Islet of Langerhans (tissue), 1 donor: Measurements from ENCODE around the gene EBLN2.

Experiments
- FAIRE-seq: peaks from one replicate; lab custom pipeline; 2011; peaks lifted over from hg19 to GRCh38; lab: Jason Lieb, UNC

The EBLN2 gene

DNA sequence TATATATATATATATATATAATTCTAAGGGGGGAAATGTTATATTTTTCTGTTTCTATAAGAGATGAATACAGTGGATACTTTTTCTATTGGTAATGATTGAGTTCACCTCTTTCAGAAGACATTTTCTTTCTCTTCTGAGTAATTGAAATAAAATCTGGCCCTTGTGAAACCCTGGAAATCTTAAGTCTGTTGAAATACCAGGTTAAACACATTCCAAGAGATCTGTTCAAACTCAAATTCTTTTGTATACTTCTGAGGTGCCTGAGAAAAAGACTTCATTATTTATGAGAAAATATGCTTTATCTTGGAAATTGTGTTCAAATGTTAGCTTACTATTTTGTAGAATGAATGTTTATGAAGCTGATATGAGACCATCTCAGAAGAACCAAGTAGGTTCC is 4.8 kb downstream of the EBLN2 start:
- FAIRE-seq, result peak; percentile 93

DNA sequence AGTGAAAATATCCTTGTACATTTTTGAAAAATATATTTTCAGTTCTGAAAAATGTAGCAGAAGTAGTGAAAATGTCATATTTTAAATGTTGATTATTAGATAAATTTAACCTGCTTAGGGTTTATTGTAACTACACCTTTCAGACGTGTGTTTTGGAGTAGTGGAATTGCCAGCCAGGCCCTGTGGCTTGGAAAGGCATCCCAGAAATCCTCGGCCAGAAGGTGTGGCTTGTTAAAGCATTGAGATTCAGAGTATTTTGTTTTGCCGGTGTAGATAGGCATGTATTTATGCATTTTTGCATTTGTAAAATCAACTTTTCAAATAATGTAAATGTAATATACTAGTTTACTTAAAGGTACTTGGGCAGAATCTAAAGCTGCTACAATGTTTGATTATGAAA is 7.0 kb downstream of the EBLN2 start:
- no peak for FAIRE-seq

DNA sequence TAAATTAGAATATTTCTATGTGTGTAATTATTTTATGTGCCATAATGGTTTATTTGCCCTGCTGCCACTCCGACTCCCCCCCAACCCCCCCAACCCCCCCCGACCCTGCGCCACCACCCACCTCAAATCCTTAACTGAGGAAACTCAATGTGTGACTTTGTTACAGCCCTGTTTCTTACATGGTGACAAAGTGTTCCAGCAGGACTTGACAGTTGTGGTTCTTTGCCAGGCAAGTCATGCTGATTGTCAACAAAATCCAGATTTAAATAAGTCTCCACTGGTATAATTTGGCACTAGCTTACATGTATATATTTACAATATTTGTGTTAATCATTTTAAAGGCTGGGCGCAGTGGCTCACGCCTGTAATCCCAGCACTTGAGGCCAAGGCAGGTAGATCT is 7.7 kb downstream of the EBLN2 start:
- no peak for FAIRE-seq

- no peak for FAIRE-seq
These were observed 8.5 kb downstream of the EBLN2 start for GRCh38 chr3:73069775-73070444.

DNA sequence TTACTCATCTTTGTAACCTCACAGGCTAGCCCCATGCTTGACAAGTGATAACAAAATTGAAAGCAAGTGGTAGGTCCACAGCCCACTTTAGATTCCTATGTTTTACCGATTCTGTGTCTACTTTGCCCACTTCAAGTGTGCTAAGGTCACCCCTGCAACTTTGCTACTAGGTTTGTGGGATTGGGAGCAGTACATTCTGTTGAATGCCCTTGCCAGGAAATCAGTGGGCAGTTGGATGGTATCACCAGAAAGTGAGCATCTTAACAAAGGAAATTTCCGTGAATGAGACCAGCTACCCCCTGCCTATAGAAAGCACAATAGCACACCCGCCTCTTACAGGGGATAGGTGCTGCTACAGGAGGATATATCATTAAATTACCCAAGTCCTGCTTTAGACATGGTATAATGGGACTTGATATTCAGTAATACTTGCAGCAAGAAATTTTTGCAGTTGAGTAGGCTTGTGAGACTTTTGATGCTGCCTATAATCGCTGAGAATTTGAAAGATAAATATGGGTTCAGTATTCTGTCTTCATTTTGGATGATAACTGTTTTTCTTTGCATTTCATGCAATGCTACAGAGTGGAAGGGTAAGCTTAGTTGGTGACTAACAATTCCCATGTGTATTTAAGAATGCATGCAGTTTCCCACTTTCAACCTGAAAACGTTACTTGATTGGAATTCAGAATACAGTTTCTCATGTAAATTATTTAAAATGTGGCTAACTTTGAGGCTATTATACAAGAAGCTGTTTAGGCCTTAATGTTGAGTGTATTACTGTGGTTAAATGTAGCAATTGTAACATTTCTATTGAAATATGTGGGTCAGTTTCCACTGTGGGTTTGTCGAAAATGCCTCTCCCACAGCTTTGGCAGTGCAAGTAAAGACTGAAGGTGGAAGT is 9.5 kb downstream of the EBLN2 start:
- no peak for FAIRE-seq

DNA sequence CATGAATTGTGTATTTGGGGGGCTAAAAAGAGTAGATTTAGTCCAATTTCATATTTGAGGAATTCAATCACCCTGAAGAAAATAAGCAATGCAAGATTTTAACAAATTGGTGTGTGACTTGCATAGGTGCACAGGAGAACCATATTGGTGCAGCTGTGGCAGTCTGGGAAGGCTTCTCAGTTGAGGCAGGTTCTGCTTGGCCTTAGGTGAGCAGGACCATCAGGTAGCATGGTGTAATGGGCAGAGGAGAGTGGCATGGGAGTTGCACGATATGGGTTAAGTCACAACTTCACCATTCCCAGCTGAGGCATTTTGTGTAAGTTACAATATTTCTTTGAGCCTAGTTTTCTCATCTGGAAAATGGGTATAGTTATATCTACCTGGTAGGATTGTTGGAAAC is 10.5 kb downstream of the EBLN2 start:
- FAIRE-seq, result no peak

- no peak for FAIRE-seq
These were observed 11.2 kb downstream of the EBLN2 start for GRCh38 chr3:73072634-73073033.

DNA sequence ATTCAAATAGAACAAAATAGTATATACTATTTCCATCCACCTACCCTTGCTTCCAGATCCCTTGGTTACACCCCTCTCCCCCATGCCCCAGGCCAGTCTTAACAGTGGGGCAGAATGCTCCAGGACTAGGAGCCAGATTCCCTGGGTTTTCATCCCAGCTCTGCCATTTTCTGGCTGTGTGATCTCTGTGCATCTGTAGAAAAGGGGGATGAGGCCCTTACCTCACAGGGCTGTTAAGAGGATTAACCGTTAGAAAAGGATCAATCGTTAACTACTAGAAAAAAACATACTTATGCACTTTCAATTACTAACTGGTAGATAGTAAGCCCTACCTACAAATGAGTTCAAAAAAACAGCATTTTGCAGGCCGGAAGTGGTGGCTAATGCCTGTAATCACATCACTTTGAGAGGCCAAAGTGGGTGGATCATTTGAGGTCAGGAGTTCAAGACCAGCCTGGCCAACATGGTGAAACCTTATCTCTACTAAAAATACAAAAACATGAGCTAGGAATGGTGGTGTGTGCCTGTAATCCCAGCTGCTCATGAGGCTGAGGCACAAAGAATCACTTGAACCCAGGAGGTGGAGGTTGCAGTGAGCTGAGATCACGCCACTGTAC is 11.7 kb downstream of the EBLN2 start:
- no peak for FAIRE-seq

GRCh38 chr3:73074781-73075180 is 13.3 kb downstream of the EBLN2 start:
- no peak for FAIRE-seq

- FAIRE-seq, result no peak
These were observed 18.9 kb downstream of the EBLN2 start for GRCh38 chr3:73080216-73080966.

DNA sequence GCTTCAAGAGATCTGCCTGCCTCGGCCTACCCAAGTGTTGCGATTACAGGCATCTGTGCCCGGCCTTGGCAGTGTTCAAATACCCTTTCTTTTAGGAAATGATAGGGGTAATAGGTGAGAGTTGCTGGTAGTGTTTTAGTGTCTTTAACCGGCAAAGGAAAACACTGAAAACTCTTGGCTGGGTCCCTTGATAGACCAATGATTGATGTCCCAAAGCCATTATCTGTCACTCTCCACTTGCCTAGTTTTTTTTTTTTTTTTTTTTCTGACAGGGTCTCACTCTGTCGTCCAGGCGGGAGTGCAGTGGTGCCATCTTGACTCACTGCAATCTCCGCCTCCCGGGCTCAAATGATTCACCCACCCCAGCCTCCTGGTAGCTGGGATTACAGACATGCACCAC is 19.7 kb downstream of the EBLN2 start:
- no peak for FAIRE-seq

GRCh38 chr3:73084170-73084569 is 22.7 kb downstream of the EBLN2 start:
- FAIRE-seq, result no peak

DNA sequence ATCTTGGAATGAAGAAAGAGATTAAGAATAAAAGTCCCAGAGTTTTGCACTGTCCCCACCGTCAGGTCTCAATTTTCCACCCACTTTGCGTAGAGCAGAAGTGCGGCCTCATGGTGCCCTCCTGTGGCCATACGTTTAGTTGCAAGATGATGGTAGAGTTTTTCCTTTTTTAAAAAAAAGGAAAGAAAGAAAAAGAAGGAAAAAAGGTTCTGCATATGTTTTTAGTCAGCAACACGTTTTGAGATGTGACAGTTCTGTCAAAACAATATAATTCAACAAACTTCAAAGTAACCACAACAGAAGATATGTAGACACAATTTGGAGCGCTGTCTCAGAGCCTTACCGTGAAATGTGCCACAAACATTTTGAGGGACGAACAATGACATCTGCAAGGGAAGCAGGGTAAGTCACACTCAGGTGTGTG is 24.6 kb downstream of the EBLN2 start:
- no peak for FAIRE-seq

GRCh38 chr3:73094129-73094528 is 32.7 kb downstream of the EBLN2 start:
- FAIRE-seq, result no peak

- no peak for FAIRE-seq
These were observed 33.5 kb downstream of the EBLN2 start for GRCh38 chr3:73094951-73095350.

DNA sequence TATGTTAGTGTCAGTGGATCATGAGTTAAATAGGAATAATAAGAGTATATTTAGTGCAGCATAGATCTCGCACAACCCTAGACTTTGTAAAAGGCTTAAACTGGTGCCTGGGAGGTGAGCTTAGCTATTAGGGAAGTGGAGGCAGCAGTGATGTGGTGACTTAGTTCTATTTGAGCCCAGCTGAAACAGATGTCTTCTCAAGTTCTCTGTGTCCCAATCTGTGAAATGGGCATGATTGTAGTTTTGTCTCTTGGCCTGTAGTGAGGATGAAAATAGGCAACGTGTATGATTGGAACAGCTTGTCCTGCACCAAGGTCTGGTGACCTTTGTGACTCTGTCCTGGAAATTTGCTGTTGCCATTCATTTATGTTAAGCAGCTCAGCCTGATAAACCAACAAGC is 34.7 kb downstream of the EBLN2 start:
- no peak for FAIRE-seq

GRCh38 chr3:73098026-73098425 is 36.6 kb downstream of the EBLN2 start:
- no peak for FAIRE-seq

DNA sequence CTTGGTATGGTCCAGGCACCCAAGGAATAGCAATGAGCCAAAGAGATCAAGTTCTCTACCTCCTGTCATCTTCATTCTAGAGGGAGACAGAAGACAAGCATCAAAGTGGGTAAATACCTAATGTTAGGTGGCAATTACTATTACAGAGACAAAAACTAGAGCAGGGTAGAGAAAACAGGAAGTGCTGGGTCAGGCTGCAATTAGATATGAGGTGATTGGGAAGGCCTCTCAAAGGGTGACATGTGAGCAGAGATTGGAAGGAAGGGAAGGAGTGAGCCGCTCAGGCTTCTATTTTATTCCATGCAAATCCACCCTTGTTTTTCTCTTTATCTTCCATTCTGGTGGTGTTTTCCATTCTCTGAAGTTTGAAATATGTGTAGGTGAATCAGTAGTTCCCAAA is 37.4 kb downstream of the EBLN2 start:
- FAIRE-seq, result no peak

DNA sequence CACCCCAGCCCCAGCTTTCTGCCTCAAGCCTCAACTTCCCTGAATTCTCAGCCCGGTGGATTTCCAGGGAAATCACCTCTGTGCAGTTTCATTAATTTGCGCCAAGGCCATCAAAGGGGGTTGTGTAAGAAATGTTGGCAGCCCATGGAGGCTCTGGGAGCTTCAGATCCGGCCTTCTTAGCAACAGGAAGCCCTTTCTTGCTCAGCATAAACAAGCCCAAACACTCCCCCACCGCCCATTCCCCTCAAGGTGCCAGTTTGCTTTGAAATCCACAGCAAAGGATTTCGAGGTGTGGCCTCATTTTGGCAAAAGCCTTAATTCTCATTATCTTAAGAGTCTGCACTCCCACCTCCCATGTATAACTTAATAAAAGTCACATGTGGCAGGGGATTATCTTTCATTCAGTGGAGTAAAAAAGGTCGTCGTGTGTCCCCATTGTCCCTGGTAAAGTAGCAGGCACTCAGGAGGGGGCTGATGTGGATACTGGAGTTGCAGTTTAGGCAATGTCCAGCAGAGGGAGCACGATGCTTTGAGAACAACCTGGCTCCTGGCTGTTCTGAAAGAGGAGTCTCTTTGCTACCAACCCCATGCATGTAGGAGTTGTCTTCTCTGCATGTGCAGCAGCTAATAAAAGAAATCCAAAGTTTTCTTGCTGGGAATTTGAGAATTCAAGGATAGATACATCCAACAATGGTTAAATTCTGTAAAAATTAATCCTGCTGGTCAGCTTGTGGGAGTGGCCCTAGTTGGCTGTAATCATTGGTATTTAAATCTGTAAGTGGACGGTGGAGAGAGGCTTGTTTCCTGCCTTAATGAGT is 39.5 kb downstream of the EBLN2 start:
- peak; percentile 76 for FAIRE-seq

- no peak for FAIRE-seq
These were observed 40.4 kb downstream of the EBLN2 start for GRCh38 chr3:73101881-73102280.

GRCh38 chr3:73107215-73107614 is 45.8 kb downstream of the EBLN2 start:
- no peak for FAIRE-seq
